GM18499 (cell line): Measurements from ENCODE around the gene CAPN3.
"Not testable (repeated sequence)": the region's sequence is repeated elsewhere in the genome, so short reads cannot be mapped to it uniquely, and the experiment has no call there.

Experiments used
- ATAC-seq: cut with Tn5 transposase; IDR thresholded peaks from one replicate; pipeline ENCODE4 v1.9.1; 2021; ENCODE audit warnings: moderate number of reproducible peaks; ENCODE audit not compliant: insufficient read depth, unreplicated experiment

CAPN3 gene

DNA sequence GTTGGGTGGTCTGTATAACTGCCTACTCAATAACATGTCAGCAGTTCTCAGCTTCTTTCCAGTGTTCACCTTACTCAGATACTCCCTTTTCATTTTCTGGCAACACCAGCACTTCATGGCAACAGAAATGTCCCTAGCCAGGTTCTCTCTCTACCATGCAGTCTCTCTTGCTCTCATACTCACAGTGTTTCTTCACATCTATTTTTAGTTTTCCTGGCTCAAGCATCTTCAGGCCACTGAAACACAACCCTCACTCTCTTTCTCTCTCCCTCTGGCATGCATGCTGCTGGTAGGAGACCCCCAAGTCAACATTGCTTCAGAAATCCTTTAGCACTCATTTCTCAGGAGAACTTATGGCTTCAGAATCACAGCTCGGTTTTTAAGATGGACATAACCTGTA is at the start of gene CAPN3:
TSS of gene CAPN3 (plus strand) at position 253 of the 400 bp plus-strand sequence. CDS start 305 bp downstream, outside the sequence.
- ATAC-seq, result no peak

DNA sequence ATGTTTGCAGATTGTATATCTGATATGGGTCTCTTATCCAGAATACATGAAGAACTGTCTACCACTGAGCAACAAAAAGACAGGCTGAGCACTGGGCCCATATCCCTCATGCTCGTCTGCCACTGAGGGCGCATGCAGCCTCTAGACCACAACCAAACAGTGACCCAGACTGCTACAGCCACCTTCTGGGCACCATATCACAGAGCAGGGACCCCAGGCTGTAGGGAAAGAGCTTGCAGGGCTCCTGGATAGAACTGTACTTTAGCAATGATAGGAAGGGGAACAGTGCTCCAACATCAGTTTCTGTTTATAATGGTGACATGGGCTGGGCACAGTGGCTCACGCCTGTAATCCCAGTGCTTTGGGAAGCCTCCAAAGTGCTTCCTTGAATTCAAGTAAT is 45.8 kb upstream of the CAPN3 start:
- ATAC-seq, result no peak

DNA sequence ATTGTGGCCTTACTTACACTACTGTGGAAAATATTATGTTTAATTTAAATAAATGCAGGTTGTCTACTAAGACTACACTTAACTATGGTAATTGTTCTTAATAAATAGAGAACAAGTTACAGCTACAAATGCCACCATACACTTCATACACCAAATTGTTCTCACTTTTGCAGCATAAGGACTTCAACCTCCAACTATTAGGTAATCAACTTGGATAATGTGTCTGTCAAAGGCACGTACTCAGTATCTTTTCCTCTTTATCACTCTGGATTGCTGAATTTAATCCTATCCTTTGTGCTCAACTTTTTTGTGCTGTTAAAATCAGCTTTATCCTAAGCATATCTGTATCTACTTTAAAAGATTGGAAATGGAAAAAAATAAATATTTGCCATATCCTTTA is 44.5 kb upstream of the CAPN3 start:
- ATAC-seq, result no peak

- ATAC-seq, result no peak
Observed at GRCh38 chr15:42315521-42315920, 43.8 kb upstream of the CAPN3 start.

- not testable (repeated sequence) for ATAC-seq
Observed at GRCh38 chr15:42316282-42316805, 43.0 kb upstream of the CAPN3 start.

- ATAC-seq, result no peak
Observed at GRCh38 chr15:42319206-42319605, 40.1 kb upstream of the CAPN3 start.

DNA sequence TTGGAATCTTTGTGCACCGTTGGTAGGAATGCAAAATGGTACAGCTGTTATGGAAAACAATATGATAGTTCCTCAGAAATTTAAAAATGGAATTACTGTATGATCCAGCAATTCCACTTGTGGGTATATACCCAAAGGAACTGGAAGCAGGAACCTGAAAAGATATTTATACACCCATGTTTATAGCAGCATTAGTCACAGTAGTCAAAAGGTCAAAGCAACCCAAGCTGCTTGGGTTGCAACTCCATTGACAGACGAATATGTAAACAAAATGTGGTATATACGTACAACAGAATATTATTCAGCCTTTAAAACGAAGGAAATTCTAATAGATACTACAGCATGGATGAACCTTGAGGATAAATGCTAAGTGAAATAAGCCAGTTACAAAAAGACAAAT is 35.0 kb upstream of the CAPN3 start:
- ATAC-seq, result no peak

DNA sequence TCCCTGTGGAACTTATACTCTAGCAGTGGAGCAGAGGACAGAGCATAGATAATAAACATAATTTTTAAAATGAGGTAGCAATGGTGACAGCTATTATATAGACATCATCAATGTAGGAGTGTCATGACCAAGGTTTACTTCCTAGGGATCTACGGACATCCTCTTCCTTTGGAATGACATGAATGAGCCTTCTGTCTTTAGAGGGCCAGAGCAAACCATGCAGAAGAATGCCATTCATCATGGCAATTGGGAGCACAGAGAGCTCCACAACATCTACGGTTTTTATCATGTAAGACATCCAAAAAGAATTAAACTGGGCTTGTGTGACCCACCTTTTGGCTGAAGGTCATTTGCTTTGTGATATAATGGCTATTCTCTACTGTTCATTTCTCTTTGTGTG is 30.1 kb upstream of the CAPN3 start:
- no peak for ATAC-seq

GRCh38 chr15:42329992-42330391 is 29.3 kb upstream of the CAPN3 start:
- no peak for ATAC-seq

GRCh38 chr15:42331235-42331634 is 28.1 kb upstream of the CAPN3 start:
- ATAC-seq, result no peak

GRCh38 chr15:42332331-42332730 is 27.0 kb upstream of the CAPN3 start:
- no peak for ATAC-seq

DNA sequence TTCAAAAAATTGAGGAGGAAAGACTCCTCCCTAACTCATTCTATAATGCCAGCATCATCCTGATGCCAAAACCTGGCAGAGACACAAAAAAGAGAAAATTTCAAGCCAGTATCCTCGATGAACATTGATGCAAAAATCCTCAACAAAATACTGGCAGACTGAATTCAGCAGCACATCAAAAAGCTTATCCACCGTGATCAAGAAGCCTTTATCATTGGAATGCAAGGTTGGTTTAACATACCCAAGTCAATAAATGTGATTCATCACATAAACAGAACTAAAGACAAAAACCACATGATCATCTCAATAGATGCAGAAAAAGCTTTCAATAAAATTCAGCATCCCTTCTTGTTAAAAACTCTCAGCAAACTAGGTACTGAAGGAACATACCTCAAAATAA is 24.2 kb upstream of the CAPN3 start:
- no peak for ATAC-seq

- ATAC-seq, result not testable (repeated sequence)
Observed at GRCh38 chr15:42336650-42337049, 22.7 kb upstream of the CAPN3 start.

DNA sequence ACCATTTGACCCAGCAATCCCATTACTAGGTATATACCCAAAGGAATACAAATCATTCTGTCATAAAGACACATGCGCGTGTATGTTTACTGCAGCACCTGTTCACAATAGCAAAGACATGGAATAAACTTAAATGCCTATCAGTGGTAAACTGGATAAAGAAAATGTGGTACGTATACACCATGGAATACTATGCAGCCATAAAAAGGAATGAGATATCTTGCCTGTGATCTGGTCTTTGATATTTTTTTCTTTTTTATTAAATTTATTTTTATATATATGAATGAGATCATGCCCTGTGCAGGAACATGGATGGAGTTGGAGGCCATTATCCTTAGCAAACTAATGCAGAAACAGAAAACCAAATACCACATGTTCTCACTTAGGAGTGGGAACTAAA is 22.2 kb upstream of the CAPN3 start:
- ATAC-seq, result not testable (repeated sequence)

DNA sequence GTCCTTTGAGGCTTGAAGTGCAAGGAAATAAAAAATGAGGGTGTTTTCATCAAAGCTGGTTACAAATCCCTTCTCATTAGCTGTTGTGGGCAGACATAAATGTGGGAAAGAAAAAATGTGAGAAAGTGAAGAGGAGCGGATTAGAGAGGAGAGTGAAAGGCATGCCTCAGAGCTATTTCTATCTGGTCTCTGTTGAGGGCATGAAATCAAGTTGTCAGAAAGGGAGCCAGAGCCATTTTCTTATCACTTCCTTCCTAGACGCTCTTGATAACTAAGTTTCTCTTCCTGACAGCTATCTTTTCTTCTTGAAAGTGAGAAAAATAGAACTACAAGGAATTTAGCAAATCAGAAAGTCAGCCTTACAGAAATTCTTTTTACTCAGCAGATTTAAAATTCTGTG is 20.8 kb upstream of the CAPN3 start:
- no peak for ATAC-seq

GRCh38 chr15:42343596-42344232 is 15.6 kb upstream of the CAPN3 start:
- no peak for ATAC-seq

GRCh38 chr15:42344763-42345162 is 14.5 kb upstream of the CAPN3 start:
- ATAC-seq, result no peak

GRCh38 chr15:42345504-42345903 is 13.8 kb upstream of the CAPN3 start:
- ATAC-seq, result no peak

GRCh38 chr15:42348083-42348482 is 11.2 kb upstream of the CAPN3 start:
- no peak for ATAC-seq

DNA sequence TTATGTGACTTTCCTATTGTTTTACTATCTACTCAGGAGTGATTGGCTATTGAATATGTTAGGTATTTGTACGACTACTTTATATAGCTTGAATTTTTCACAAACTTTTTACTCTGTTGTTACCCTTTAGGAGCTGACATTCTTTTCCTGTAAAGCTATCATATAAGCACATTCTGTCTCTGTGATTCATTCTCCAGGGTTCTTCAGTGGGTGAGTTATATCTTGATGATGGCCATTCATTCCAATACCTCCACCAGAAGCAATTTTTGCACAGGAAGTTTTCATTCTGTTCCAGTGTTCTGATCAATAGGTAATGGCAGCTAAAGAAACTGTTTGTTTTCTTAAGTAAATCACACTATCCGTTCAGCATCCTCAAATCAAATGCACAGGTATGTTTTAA is 10.1 kb upstream of the CAPN3 start:
- no peak for ATAC-seq

GRCh38 chr15:42352401-42352800 is 6.9 kb upstream of the CAPN3 start:
- no peak for ATAC-seq

DNA sequence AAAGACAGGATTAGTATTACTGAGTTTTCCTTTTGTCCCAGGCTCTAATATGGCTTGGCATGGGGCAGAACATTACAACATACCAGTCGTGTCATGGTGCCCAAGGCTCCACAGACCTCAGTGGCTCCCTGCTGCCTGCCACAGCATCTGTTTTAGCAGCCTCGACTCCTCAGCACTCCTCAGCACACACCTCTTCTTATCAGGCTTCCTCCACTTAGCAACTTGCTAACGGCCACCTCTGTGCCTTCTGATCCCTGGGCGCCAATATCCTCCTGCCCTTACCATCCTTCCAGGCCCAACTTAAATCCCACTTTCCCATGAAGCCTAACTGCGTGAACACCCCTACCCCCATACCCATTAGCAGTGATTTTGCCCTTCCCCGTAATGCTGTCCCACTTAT is 6.2 kb upstream of the CAPN3 start:
- no peak for ATAC-seq
